ENCODE data around the gene TMEM132D.

Gene TMEM132D
- 0 to 0.06 (median 0) reads per million in 9 experiments for total RNA-seq

DNA sequence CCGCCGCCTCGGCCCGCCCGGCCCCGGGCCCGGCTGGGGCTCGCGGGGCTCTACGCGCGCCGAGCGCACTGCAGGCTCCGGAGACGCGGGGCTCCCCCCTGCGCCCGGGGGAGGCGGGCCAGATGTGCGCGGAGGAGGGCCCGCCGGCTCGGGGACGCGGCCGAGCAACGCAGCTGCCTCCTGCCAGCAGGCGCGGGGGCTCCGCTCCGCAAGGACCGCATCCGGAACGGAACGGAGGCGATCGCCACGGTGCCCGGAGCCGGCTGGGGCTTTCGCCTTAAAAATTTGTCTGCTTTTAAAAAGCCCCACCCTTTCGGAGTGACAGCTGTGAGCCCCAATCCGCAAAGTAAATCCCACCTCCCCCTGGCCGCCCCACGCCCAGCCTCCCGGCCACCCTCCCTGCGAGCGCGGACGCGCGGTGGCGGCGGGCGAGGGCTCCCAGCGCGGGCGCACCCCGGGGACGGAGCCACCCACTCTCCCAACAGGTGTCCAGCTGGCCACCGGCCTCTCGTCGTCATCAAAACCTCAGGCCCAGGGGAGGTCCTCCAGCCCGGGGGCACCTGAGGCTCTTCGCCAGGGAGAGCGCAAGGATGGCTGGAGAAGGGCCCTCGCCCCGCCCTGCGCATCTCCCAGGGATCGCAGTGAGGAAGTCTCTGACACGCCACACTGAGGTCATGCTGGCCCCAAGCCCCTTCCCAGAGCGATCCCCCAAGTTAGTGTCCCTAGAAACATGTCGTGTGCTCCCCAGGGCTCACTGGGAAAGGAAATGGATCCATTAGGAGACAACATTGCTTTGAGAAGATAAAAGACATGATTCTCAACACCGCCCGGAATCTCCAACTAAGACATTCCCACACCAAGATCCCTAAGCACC lies at the start of gene TMEM132D:
TSS of gene TMEM132D (minus strand) at position 70 of the 874 bp plus-strand sequence.
- H3K4me1 Mint-ChIP-seq (ENCODE audit: low read depth in 2 of 2) = no peaks in the 10 kb centered on the region
- H3K9me3 Mint-ChIP-seq = no peaks in the 10 kb centered on the region
- H3K36me3 Mint-ChIP-seq (ENCODE audit: insufficient read depth) = no peaks in the 10 kb centered on the region
- no peak within 1 kb of the TSS for H3K4me3 Mint-ChIP-seq
- ATAC-seq (replicated peaks) = no peak
- peak within 1 kb of the TSS in 1 of 2 donors; percentile 33 for H3K27ac Mint-ChIP-seq
- peaks cover 33 to 48% of the 10 kb centered on the region in 2 donors for H3K27me3 Mint-ChIP-seq
- no peak for DNase-seq

DNA sequence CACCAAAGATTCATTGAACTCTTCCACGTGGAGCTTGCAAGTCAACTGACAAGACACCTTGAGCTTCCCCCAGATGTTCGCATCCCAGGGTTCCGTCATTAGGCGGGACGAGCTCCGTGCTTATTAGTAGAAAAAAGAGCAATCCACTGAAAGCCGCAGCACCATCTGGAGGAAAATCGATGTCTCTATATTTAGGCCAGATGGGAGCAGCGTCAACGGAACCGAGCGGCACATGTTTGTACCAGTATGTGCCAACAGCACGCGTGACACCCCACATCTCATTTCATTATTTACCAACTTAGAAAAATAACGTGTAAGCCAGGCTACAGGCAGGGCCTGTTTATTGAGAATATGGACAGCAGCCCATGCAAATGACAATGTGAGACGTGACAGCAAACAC lies 45.8 kb upstream of the TMEM132D start:
- H3K27ac Mint-ChIP-seq = no peak overlapping the region
- DNase-seq = no peak
- H3K4me3 Mint-ChIP-seq = no peak overlapping the region
- H3K9me3 Mint-ChIP-seq = no peaks in the 10 kb centered on the region
- H3K36me3 Mint-ChIP-seq (ENCODE audit: insufficient read depth) = no peaks in the 10 kb centered on the region
- H3K27me3 Mint-ChIP-seq = no peaks in the 10 kb centered on the region
- H3K4me1 Mint-ChIP-seq (ENCODE audit: low read depth in 2 of 2) = no peaks in the 10 kb centered on the region
- no peak for ATAC-seq (replicated peaks)

DNA sequence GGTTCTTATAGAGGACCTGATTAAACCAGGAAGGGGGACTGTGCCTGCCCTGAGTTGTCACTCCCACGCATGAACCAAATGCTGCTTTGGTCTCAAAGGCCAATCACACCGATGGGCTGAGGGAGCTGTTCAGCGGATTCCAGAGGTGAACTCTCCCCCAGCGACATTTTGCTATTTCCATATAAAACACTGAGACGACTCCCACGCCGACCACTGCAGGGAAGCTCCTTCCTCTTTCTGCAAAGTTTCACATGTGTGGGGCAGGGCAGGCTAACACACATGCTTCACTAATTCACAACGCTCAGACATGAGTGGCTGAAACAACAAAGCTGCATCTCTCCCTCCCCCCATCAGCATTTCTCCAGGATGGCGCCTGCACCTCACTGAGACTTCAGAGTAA lies 37.8 kb upstream of the TMEM132D start:
- Mint-ChIP-seq H3K4me3 (no peak overlapping the region), H3K36me3 (ENCODE audit: insufficient read depth) (no peaks in the 10 kb centered on the region), H3K4me1 (ENCODE audit: low read depth in 2 of 2) (no peaks in the 10 kb centered on the region), H3K9me3 (peaks cover 0 to 13% of the 10 kb centered on the region in 2 donors), H3K27me3 (peaks cover 0 to 6% of the 10 kb centered on the region in 2 donors), H3K27ac (no peak overlapping the region)
- ATAC-seq (replicated peaks) (no peak), DNase-seq (no peak)

DNA sequence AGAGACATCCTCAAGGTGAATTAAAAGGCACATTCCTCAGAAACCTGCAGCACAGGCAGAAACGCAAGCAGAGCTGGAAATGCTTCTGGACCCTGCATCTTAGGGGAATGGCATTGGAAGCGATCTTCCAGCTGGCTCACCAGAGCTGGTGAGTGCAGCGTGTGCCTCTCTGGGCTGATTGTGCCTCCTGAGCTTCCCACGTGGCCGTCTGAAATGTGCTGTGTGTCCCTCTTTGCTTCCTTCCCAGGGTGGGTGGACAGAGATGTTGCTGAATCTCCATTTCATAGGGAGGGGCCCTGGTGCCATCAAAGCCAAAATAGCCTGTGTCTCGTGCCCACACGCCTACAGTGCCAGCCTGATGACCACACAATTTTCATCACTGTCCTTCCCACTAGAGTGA lies 34.3 kb upstream of the TMEM132D start:
- ATAC-seq (replicated peaks) = no peak
- Mint-ChIP-seq H3K4me1 (ENCODE audit: low read depth in 2 of 2) (no peaks in the 10 kb centered on the region), H3K36me3 (ENCODE audit: insufficient read depth) (peaks cover 3% of the 10 kb centered on the region), H3K27ac (no peak overlapping the region), H3K27me3 (peaks cover 0 to 6% of the 10 kb centered on the region in 2 donors), H3K9me3 (peaks cover 0 to 13% of the 10 kb centered on the region in 2 donors), H3K4me3 (no peak overlapping the region)
- no peak for DNase-seq

DNA sequence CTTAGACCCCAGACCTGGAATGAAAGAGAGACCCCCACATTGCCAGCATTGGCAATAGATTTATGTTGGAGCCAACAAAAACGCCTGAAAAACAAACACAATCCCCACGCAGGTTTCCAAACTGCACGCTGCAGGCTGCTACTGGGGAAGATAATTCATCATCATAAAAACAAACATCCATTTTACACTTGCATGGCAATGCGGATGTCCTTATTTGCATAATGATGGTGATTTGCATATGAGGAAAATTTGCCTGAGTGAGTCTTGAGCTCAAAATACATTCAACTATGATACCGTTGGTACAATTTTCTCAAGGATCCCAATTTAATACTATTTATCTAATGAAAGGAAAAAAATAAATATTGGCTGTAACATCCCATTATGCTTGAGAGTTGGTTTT lies 33.6 kb upstream of the TMEM132D start:
- no peak overlapping the region for H3K27ac Mint-ChIP-seq
- no peak for DNase-seq
- peaks cover 0 to 6% of the 10 kb centered on the region in 2 donors for H3K27me3 Mint-ChIP-seq
- ATAC-seq (replicated peaks) = no peak
- H3K36me3 Mint-ChIP-seq (ENCODE audit: insufficient read depth) = peaks cover 3% of the 10 kb centered on the region
- H3K4me1 Mint-ChIP-seq (ENCODE audit: low read depth in 2 of 2) = no peaks in the 10 kb centered on the region
- no peak overlapping the region for H3K4me3 Mint-ChIP-seq
- peaks cover 0 to 7% of the 10 kb centered on the region in 2 donors for H3K9me3 Mint-ChIP-seq

DNA sequence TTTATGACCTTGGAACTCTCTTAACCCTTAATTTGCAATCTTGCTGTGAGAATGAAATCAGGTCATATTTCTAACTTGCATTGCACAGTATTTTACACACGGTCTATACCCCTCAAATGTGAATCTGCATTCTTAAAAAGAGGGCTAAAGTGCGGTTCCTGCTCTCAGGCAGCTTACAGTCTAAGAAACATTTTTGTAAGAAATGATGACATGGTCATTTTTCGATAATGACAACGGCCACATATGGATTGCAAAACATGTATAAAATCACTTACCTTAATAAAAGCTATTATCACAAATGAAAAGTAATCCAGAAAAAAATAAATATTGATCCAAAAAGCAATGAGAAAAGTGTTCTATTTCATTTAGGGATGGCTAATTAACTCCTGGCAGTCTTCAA lies 24.8 kb upstream of the TMEM132D start:
- H3K27ac Mint-ChIP-seq = no peak overlapping the region
- H3K9me3 Mint-ChIP-seq = peaks cover 8 to 9% of the 10 kb centered on the region in 2 donors
- no peak for ATAC-seq (replicated peaks)
- no peaks in the 10 kb centered on the region for H3K4me1 Mint-ChIP-seq (ENCODE audit: low read depth in 2 of 2)
- peaks cover 6 to 7% of the 10 kb centered on the region in 2 donors for H3K27me3 Mint-ChIP-seq
- no peak for DNase-seq
- no peaks in the 10 kb centered on the region for H3K36me3 Mint-ChIP-seq (ENCODE audit: insufficient read depth)
- no peak overlapping the region for H3K4me3 Mint-ChIP-seq

DNA sequence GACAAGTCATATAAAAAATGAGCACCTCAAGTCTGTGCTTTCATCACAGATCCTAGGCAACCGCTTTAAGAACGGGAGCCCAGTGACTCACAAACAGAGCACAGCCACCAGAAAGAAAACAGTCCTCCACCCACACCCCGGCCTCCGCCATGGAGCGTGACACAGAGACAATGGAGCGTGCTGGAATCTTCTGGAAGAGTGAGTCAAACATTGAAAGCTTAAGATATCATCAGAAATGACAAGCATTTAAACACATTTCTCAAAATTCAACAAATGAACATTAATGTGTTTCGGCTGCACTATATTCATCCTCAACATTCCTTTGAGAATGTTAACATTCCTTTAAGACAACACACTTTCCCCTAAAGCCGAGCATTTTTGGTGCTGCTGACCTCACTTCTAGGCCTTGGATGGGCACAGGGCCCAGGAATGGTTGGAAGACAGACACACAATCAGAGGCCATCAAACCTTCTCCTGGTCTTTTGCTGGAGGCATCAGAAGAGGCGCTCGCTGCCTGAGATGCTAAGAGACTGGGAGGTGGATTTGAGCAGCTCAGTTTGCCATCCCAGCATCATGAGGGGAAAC lies 23.6 kb upstream of the TMEM132D start:
- H3K36me3 Mint-ChIP-seq (ENCODE audit: insufficient read depth) = no peaks in the 10 kb centered on the region
- no peak for DNase-seq
- H3K4me1 Mint-ChIP-seq (ENCODE audit: low read depth in 2 of 2) = no peaks in the 10 kb centered on the region
- ATAC-seq (replicated peaks) = no peak
- peaks cover 6 to 7% of the 10 kb centered on the region in 2 donors for H3K27me3 Mint-ChIP-seq
- peaks cover 8 to 9% of the 10 kb centered on the region in 2 donors for H3K9me3 Mint-ChIP-seq
- H3K27ac Mint-ChIP-seq = no peak overlapping the region
- no peak overlapping the region for H3K4me3 Mint-ChIP-seq

DNA sequence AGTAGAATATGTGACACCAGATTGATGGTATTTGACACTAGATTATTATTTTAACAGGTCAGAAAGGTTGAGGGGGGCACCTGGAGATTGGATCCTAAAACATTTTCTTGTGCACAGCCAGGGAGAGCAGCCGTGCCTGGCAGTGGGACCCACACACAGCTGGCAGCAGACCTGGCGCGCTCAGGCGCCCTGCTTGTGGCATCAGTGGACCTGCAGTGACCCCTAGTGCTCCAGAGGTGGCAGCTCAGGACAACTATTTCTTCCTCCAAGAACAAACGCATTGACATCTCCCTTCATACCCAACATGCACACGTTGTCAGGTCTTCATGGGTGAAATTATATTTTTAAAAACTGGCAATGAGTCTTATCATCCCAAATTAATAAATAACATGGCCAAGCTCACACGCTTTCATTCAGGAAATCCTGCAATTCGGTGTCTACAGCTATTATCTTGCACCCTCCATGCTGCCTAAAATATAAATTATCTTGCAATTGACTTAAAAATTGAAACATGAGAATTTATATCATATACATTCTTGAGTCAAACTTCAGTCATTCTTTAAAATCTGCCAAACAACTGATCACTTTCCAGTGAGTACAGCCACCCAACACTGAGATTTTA lies 7.7 kb upstream of the TMEM132D start:
- no peak overlapping the region for H3K4me3 Mint-ChIP-seq
- H3K27me3 Mint-ChIP-seq = peaks cover 7 to 14% of the 10 kb centered on the region in 2 donors

DNA sequence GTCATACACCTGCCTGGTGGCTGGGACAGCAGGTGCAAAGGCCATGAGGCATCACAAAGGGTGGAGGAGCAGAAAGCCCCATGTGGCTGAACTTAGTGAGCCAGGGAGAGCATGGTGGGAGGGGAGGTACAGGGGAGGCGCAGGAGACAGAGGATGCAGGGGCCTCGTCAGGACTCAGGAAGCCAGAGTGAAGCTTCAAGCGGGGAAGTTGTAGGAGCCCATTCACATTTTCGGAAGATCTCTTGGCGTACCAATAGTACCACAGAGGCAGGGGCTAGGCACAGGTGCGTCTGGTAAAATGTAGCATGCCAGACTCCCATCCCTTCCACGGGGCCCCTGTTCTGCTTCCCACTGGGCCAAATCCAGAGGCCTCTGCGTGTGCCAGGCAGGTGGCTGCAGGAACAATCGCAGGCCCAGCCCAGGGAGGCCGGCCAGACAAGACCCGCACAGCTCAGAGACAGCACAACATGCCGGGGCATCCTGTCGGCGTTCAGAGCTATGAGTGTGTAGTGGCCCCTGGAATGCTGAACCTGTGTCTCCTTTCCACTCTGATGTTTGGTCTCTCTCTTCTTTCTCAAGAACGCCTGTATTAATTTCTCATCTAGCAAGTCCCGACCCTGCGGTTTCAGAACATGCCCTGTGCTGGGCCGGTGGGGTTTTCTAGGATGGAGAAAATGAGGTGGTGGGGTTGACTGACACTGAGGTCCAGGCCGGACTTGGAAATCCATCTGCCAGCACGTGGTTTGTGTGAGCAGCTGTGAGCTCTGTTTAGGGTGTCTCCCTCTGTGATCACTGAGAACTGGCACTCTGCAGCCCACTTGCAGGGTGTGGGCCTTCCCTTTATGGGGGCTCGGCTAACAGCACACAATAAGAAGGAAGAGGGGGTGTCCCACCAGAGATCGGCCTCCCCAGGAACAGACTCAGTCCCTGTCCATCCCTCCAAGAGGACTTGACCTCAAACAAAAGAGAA lies 5.5 kb upstream of the TMEM132D start:
- ATAC-seq (replicated peaks) (no peak), DNase-seq (no peak)
- H3K9me3 Mint-ChIP-seq = no peaks in the 10 kb centered on the region
- no peak overlapping the region for H3K4me3 Mint-ChIP-seq
- no peaks in the 10 kb centered on the region for H3K4me1 Mint-ChIP-seq (ENCODE audit: low read depth in 2 of 2)
- H3K27ac Mint-ChIP-seq = no peak overlapping the region
- no peaks in the 10 kb centered on the region for H3K36me3 Mint-ChIP-seq (ENCODE audit: insufficient read depth)
- peaks cover 27 to 30% of the 10 kb centered on the region in 2 donors for H3K27me3 Mint-ChIP-seq

More for the DNA sequence above, 7.7 kb upstream of the TMEM132D start:
- H3K4me1 Mint-ChIP-seq (ENCODE audit: low read depth in 2 of 2) = no peaks in the 10 kb centered on the region
- DNase-seq (peak in 2 of 3 experiments; percentile 6 to 14), ATAC-seq (replicated peaks) (no peak)
- H3K36me3 Mint-ChIP-seq (ENCODE audit: insufficient read depth) = no peaks in the 10 kb centered on the region
- H3K9me3 Mint-ChIP-seq = no peaks in the 10 kb centered on the region
- H3K27ac Mint-ChIP-seq = no peak overlapping the region

DNA sequence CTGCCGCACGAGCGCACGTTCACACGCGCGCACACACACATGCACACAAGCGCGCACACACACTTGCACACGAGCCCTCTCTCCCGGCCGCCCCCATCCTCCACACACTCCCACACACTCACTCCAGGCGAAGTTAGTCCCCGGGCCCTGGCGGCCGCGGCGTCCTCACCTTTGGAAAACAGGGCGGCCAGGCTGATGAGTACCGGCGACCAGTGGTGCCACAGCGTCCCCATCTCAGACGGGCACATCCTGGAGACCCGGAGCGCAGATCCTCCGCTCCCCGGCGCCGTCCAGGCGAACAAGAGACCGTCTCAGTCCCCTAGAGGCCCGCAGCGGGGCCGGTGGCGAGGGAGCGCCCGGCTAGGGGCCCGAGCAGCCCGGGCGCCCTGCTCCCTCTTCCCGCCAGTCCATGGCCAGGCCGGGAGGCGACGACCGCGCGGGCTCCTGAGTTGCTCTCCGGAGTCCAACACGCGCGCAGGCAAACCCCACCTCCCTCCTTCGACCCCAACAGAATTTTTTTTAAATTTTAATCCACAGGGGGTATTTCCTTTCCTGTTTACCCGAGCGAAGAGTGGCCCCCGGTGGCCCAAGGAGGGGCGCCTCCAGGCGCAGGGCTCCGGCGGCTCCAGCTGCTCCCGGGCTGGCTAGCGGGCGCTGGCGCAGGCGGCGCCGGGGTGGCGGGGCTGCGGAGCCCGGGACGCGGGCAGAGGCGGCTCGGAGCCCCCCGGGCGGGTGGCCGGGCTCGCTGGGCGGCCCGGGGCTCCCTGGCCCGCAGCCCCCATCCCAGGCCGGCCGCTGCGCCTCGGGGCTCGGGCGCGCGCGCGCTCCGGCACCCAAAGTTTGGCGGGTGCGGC lies 506 bp downstream of the TMEM132D start:
- Mint-ChIP-seq H3K9me3 (no peaks in the 10 kb centered on the region), H3K27ac (peak overlapping the region in 1 of 2 donors; percentile 33), H3K36me3 (ENCODE audit: insufficient read depth) (no peaks in the 10 kb centered on the region), H3K4me1 (ENCODE audit: low read depth in 2 of 2) (no peaks in the 10 kb centered on the region), H3K27me3 (peaks cover 28 to 41% of the 10 kb centered on the region in 2 donors), H3K4me3 (no peak overlapping the region)
- ATAC-seq (replicated peaks) (no peak), DNase-seq (no peak)

DNA sequence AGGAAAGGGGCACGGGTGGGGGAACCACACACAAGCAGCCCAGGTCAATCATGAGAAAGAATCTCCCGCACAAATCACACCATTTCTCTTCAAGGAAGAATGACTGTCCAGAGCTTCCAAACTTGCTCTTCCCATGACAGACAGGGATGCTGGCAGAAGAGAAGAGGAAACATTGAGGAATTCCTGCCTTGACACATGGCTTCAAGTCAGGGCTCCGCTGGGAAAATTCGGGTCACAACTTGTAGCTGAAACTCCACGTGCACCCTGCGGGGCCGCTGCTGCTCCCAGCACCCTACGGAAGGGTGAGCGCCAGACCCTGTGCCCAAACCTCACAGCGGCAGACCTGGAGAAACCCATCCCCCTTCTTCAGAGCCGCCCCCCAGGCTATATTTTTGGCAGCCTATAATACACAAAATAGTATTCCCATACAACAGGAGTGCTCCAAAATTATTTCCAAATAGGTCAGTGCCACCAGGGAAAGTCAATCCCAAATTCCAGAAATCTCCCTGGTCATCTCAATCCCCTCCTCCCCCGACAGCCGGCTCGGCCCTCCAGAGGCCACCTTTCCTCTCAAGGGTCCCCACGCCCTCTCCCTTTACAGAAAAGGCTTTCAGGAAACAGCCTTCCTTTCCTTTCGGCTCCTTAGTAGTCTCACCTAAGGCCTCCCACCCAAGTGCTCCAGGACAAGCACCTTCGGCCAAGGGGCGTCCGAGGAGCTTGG lies 1.3 kb downstream of the TMEM132D start:
- peak overlapping the region in 1 of 2 donors; percentile 33 for H3K27ac Mint-ChIP-seq
- H3K4me3 Mint-ChIP-seq = no peak overlapping the region
- H3K36me3 Mint-ChIP-seq (ENCODE audit: insufficient read depth) = no peaks in the 10 kb centered on the region
- DNase-seq = no peak
- H3K4me1 Mint-ChIP-seq (ENCODE audit: low read depth in 2 of 2) = no peaks in the 10 kb centered on the region
- ATAC-seq (replicated peaks) = no peak
- H3K27me3 Mint-ChIP-seq = peaks cover 28 to 41% of the 10 kb centered on the region in 2 donors
- no peaks in the 10 kb centered on the region for H3K9me3 Mint-ChIP-seq

DNA sequence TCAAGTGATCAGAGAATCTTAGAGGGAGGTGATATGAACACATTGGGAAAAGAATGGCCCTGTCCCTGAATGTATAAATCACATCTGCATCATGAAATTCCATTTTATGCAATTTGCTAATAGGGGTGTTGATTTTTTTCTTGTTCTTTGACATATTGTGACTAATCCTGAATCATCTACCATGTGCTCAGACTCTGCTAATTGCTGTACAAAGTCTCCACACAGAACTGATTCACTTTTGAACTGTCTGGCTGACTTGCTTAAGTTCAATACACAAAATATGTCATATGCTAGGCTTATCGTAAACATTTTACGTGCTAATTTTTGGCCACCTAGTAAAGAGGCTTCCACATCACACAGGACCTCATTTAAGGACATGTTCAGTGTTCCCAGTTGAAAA lies 2.6 kb downstream of the TMEM132D start:
- Mint-ChIP-seq H3K4me1 (ENCODE audit: low read depth in 2 of 2) (no peaks in the 10 kb centered on the region), H3K9me3 (no peaks in the 10 kb centered on the region), H3K4me3 (no peak overlapping the region), H3K27me3 (peaks cover 28 to 40% of the 10 kb centered on the region in 2 donors), H3K27ac (no peak overlapping the region), H3K36me3 (ENCODE audit: insufficient read depth) (no peaks in the 10 kb centered on the region)
- DNase-seq = no peak
- no peak for ATAC-seq (replicated peaks)
